CD4-positive, alpha-beta T cell treated with Interleukin-17A for 1 hour (primary cell): ENCODE measurements around the gene VOPP1.
A peak's percentile ranks its signal among the peaks of the same experiment; 100 is the strongest.

Experiments
- DNase-seq: peaks from one replicate; pipeline ENCODE4 v3.0.0-alpha.2; 2020

Gene VOPP1

DNA sequence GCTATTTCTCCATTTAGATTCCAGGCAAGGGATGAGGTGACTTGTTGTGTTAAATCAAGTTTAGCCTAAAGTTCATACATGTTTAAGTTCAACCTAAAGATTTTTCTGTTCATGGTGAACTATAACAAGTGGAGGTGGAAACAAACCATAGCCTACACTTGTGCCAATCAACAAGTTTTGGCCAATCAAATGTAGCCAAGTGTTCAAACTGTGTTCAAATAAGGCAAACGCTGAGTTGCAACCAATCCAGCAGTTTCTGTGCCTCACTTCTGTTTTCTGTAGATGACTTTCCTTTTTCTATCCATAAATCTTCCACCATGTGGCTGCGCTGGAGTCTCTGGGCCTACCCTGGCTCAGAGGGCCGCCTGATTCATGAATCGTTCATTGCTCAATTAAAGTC is 4.5 kb upstream of the VOPP1 start:
- no peak for DNase-seq

DNA sequence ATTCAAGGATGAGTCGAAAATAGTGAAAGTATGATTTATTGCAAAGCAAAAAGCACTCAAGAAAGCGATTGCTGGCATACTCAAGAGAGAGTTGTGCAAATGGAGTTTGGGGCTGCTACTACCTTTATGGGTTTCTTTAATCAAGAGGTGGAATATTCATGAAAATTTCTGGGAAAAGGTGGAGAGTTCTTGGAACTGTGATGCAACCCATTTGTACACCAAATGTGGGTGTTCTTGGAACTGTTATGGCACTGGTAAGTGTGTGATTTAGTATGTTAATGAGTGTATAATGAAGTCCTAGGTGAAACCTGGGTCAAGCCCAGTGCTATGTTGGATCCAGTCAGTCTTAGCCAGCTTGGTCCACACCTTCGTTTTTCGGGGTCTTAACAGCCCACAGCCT is 3.4 kb upstream of the VOPP1 start:
- DNase-seq, result no peak

- DNase-seq, result no peak
Measured at GRCh38 chr7:55575098-55575497, 2.8 kb upstream of the VOPP1 start.

DNA sequence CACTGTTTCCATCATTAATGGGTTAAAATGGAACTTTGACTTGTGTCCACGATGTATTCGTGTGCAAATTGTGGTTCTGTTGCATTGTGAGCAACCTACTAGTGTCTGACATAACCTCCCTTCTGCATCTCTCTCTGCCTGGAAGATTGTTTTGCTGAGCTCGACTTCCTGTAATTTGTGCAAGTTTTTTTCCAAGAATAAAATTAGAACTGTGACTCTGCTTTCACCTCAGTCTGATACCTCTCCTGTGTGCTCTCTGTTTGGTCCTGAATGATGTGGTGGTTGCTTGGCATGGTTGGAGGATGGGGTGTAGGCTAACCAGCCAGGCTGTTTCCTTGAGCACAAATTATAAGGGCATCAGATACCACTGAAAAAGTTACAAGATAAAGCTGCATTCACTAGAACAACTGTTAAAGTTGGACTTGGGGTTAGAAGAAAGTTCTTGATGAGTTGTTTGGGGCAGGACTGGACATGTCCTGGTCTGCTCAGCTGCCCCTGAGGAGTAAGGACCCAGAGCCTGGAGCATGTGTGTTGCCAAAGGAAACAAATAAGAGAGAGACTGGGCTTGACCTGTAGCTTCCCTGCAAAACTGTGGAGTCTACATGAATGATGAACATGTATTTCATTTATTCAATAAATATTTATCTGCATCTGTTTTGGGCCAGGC is 1.9 kb upstream of the VOPP1 start:
- DNase-seq, result peak; percentile 62

DNA sequence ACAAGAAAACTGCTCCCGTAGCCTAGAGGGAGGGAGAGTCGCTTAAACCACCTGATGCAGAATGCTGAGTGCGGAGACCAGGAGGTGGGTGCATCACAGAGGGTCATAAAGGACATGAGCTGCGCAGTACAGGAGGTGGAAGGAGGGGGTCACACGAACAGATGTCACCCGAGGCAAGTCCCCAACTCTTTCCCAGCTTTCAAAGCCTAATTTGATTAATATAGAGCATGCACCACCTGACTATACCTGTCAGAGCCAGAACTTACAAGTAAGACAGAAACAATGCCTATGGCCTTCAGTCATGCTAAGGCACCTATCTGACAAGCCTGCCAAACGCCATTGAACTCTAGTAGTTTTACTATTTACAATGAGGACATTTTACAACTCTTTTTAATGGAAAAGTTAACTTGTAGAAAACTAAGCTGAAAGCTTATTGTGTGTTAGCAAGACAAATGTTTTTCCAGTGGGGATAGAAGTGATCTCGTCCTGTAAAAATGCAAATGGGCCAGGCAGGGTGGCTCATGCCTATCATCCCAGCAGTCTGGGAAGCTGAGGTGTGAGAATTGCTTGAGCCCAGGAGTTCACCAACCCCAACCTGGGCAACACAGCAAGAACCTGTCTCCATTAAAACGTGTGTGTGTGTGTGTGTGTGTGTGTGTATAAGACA is 1.1 kb upstream of the VOPP1 start:
- DNase-seq, result no peak

DNA sequence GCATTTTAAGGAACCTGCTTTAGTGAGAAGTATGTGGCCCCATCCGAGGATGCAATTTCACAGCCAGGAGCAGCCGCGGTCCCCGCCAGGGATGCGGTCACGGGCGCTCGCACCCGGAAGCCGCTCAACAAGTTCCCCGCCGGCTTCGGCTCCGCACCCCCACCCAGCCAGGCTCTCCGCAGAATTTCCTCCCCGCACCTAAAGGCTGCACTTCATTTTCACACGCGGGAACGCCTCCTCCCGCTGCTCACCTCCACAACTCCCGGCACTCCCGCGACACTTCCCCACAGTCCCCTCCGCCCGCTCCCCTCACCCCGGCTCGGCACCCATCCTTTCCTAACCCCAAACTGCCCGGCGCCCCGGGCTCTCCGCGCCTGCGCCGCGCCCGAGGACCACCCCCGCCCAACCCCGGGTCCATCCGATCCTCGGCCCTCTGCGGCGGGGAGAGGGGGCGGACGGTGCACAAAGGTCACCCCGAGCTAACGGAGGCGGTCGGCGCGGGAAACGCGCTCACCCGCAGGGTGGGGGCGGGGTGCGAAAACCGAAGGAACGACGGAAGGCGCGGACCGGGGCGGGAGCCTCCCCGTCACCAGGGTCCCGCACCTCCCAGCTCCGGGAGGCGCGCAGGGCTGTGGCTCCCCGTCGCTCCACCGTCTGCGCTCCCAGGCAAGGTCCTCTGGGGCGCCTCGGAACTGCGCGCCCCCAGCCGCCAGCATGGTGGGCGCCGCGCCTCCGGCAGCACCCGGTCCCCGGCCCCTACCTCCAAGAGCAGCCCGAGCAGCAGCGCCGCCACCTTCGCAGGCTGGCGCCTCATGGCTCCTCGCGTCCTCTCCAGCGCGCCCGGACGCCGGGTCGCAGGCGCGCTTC is 558 bp downstream of the VOPP1 start:
- peak; percentile 71 for DNase-seq

GRCh38 chr7:55570939-55571338 is 1.4 kb downstream of the VOPP1 start:
- DNase-seq, result no peak

DNA sequence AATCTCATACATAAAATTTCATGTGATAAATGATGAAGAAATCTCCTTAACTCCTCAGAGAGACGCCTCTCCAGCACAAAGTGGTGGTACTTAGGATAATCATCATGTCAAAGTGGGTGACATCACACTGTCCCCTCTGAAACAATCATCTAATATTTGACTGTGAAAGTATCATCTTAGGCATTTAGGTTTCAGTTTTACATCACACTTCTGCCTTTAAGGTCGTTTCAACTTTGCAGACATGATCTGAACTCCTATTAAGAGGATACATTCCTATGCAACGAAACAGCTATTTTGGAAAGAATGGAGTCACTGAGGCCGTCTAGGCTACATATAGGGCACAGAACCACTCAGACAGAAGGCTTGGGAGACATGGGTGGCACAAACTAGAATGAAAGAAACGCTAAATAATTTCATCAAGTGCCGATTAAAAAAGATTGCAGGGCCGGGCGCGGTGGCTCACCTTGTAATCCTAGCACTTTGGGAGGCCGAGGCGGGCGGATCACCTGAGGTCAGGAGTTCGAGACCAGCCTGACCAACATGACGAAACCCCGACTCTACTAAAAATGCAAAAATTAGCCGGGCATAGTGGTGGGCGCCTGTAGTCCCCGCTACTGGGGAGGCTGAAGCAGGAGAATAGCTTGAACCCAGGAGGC is 2.0 kb downstream of the VOPP1 start:
- peak; percentile 53 for DNase-seq

DNA sequence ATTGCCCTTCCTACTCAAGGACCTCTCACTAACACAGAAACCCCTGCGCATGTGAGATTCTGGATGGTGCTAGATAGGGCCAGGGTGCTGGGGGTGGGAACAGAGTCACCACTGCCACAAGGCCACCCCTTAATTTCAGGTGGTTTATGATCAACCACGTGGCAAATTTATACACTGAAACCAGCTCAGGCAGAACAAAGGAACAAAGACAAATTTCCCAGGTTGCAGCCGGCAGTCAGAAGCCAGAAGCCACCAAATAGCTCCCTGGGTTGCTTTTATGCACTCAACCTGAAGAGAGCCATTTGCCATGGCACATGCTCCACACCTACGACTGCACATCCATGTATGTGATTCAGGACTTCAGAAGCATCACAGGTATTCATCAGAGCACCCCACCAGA is 2.5 kb downstream of the VOPP1 start:
- peak; percentile 60 for DNase-seq

DNA sequence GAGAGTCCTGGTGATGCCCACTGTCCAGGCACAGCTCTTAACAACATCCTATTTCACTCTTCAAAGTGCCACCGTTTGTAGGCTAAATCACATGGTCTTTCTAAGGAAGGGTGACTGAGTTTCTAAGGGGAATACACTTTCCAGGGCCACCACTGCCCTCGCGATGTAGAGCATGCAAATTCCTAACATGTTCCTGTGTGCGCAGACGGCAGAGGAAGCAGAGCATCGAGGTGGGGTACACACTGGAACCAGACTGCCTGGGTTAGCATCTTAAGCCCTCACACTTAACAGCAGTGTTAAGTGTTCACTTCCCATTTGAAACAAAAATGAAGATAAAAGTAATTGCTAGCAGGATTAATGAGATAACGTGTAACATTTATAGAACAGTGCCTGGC is 3.0 kb downstream of the VOPP1 start:
- no peak for DNase-seq

GRCh38 chr7:55568613-55569268 is 3.6 kb downstream of the VOPP1 start:
- DNase-seq, result no peak

- no peak for DNase-seq
Measured at GRCh38 chr7:55567571-55567970, 4.7 kb downstream of the VOPP1 start.

GRCh38 chr7:55565681-55566080 is 6.6 kb downstream of the VOPP1 start:
- DNase-seq, result no peak

DNA sequence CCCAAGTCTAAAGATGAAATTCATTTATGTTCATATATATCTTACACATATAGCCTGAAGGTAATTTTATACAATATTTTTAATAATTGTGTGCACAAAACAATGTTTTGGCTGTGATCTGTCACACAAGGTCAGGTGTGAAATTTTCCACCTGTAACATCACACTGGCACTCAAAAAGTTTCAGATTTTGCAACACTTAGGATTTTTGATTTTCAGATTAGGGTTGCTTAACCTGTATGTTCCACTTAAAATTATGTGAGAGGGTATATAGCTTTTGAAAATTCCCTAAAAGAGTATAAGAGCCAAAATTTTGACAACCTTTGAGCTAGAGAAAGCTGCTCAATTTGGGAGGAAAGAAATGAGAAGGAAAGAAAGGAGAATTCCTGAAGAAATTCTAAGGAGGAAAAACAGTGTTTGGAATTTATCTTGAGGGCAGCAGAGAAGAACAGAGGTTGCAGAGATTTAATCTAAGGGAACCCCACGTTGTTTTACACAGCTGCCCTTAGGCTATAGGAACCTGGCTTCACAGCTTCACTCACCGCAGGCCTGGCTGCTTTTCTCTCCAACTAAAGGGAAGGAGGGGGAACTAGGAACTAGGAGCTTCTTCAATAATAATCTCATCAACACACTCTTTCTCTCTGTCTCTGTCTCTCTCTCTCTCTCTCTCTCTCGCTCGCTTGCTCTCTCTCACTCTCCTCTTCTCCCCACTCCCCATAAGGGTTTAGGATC is 8.5 kb downstream of the VOPP1 start:
- DNase-seq, result no peak

GRCh38 chr7:55561690-55562089 is 10.6 kb downstream of the VOPP1 start:
- no peak for DNase-seq

DNA sequence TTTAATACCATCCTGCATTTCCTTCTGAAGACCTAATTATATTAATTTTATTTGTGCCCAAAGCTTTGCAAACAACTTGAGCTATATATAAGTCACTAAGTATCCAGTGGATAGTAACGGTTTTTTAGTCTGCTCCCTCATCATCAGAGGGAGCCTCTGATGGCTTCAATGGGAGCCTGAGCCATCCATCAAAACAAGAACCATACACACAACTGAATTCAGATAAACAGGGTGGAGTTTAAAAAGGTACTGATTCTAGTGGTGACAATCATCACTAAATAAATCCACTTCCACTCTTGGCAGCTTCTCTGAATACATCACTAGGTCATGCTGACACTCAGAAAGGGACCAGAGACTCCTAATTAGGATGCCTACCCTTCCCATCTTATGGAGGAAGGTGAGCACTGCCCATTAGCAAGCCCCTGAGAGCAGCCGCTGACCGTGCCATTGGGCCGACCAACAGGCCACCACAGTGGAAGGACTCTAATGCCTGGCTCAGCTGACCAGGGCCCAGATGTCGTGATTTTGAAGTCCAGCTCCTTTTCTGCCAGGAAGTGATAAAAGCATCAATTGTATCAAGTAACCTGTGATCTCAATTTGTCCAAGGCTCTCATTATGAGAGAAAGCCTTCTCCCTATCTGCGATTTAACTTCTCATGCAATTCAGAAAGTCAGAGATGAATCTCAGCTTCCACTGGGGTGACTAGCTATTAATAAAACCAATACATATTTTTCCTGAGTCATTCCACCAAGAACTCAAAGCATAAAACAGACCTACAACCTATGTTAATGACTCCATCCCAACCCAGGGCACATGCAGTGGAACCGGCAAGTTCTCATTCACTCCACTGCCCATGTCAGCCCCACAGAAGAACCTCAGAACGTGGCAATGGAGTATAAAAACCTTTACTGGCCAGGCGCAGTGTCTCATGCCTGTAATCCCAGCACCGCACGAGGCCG is 13.1 kb downstream of the VOPP1 start:
- no peak for DNase-seq

DNA sequence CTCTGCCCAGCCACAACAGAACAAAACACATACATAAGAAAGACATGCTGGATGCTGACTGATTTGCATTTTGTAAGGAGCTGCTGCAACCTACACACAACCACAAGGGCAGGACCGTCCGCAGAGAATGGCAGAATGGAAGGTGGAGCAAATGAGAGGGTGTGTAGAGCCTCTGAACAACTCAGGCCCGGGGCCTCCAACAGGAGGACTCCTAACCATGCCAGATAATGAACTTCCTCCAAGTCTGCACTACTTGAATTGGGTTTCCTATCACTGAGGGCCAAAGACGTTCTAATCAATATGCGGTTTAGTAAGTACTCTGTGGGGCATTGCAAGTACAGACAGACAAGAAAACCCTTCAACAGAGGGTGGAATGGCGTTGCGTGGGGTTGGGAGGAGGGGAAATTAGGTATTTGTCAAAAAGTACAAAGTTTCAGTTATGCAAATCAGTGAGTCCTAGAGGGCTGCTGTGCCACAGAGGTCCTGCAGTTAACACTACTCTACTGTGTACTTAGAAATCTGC is 14.6 kb downstream of the VOPP1 start:
- DNase-seq, result no peak

- no peak for DNase-seq
Measured at GRCh38 chr7:55556492-55556891, 15.8 kb downstream of the VOPP1 start.

GRCh38 chr7:55556031-55556430 is 16.3 kb downstream of the VOPP1 start:
- no peak for DNase-seq

- DNase-seq, result no peak
Measured at GRCh38 chr7:55555160-55555559, 17.1 kb downstream of the VOPP1 start.

DNA sequence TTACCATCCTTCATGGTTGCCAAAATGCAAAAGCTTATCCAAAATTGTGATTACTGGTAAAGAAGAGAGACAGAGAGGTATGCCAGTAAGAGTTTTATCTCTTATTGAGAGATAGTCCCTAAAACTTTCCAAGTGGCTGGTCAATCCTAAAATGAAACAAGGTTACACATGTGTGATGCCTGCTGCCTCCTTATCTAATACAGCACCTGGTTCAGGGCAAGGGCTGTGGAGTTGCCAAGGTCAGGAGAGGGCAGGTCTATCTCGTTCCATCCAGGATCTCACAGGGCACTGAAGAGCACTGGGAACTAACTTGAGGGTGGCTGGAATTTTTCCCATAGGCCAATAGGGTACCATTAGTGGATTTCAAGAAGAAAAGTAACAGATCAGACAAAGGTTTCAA is 18.3 kb downstream of the VOPP1 start:
- no peak for DNase-seq
